Stimulated activated CD8-positive, alpha-beta memory T cell treated with anti-CD3 and anti-CD28 coated beads, Interleukin-7, amount 100 ng/mL, for 48 hours (primary cell): ENCODE measurements around the gene GRIK4.

Source experiments
- DNase-seq, 2 donors: peaks; one replicate each; pipeline ENCODE4 v3.0.0-alpha.2; 2020; ENCODE audit warnings: low read depth in 1 of 2; ENCODE audit errors: extremely low read depth in 1 of 2

Gene GRIK4

GRCh38 chr11:120698918-120699317, 187.4 kb downstream of the GRIK4 start:
- DNase-seq, result no peak

- DNase-seq, result no peak
Observed at GRCh38 chr11:120702656-120703055, 191.1 kb downstream of the GRIK4 start.

GRCh38 chr11:120703358-120704152, 192.0 kb downstream of the GRIK4 start:
- no peak for DNase-seq

- DNase-seq, result no peak
Observed at GRCh38 chr11:120704256-120704750, 192.8 kb downstream of the GRIK4 start.

- no peak for DNase-seq
Observed at GRCh38 chr11:120706257-120706656, 194.7 kb downstream of the GRIK4 start.

- no peak for DNase-seq
Observed at GRCh38 chr11:120707098-120707497, 195.6 kb downstream of the GRIK4 start.

GRCh38 chr11:120707663-120708062, 196.1 kb downstream of the GRIK4 start:
- DNase-seq, result no peak

GRCh38 chr11:120708511-120709183, 197.1 kb downstream of the GRIK4 start:
- no peak for DNase-seq

GRCh38 chr11:120709808-120710207, 198.3 kb downstream of the GRIK4 start:
- DNase-seq, result no peak

GRCh38 chr11:120710354-120711131, 199.0 kb downstream of the GRIK4 start:
- no peak for DNase-seq

GRCh38 chr11:120712014-120712413, 200.5 kb downstream of the GRIK4 start:
- DNase-seq, result no peak

GRCh38 chr11:120712881-120713280, 201.3 kb downstream of the GRIK4 start:
- no peak for DNase-seq

GRCh38 chr11:120713296-120713695, 201.7 kb downstream of the GRIK4 start:
- DNase-seq, result no peak

- DNase-seq, result no peak
Observed at GRCh38 chr11:120714438-120714837, 202.9 kb downstream of the GRIK4 start.

- no peak for DNase-seq
Observed at GRCh38 chr11:120715239-120715638, 203.7 kb downstream of the GRIK4 start.

- DNase-seq, result no peak
Observed at GRCh38 chr11:120717042-120717441, 205.5 kb downstream of the GRIK4 start.

GRCh38 chr11:120717623-120718022, 206.1 kb downstream of the GRIK4 start:
- DNase-seq, result no peak

- no peak for DNase-seq
Observed at GRCh38 chr11:120718171-120718570, 206.6 kb downstream of the GRIK4 start.

GRCh38 chr11:120719348-120719747, 207.8 kb downstream of the GRIK4 start:
- DNase-seq, result no peak

GRCh38 chr11:120720760-120721159, 209.2 kb downstream of the GRIK4 start:
- no peak for DNase-seq

GRCh38 chr11:120722524-120722923, 211.0 kb downstream of the GRIK4 start:
- no peak for DNase-seq
